ENCODE measurements around the gene SLC7A8.

Gene SLC7A8

GRCh38 chr14:23115039-23115731, 68.3 kb downstream of the SLC7A8 start:
- Histone ChIP-seq H2BK12ac (ENCODE audit: low read length in 2 of 2) (peak overlapping the region; percentile 65 to 91), H2BK120ac (ENCODE audit: low read depth, low read length) (no peak overlapping the region), H3K9ac (ENCODE audit: low read length) (peak overlapping the region; percentile 62), H3K27ac (ENCODE audit: low read length, poor library complexity, severe bottlenecking) (peak overlapping the region; percentile 7), H2BK5ac (ENCODE audit: low read depth, low read length, poor library complexity, severe bottlenecking) (no peak overlapping the region), H3K4ac (ENCODE audit: low read depth in 1 of 2, low read length in 2 of 2) (peak overlapping the region; percentile 25 to 32), H3K14ac (ENCODE audit: low read length in 2 of 2) (no peak overlapping the region), H3K18ac (ENCODE audit: low read depth in 1 of 2, low read length in 2 of 2) (peak overlapping the region; percentile 58 to 75), H3K23ac (ENCODE audit: low read length in 2 of 2) (no peak overlapping the region), H3K27me3 (ENCODE audit: control insufficient read depth in 1 of 2, insufficient read depth in 1 of 2, low read length in 2 of 2) (peaks cover 2 to 4% of the 10 kb centered on the region in 2 experiments), H2BK15ac (ENCODE audit: low read depth, poor library complexity, severe bottlenecking) (peak overlapping the region; percentile 68), H3K4me3 (ENCODE audit: insufficient read depth in 1 of 2, low read depth in 1 of 2, low read length in 2 of 2) (peak overlapping the region in 1 of 2 experiments; percentile 42), H2AFZ (ENCODE audit: low read depth, low read length) (no peak overlapping the region), H4K8ac (ENCODE audit: low read length) (peak overlapping the region; percentile 72), H3K36me3 (ENCODE audit: control insufficient read depth in 1 of 2, insufficient read depth in 2 of 2, low read depth in 1 of 2, low read length in 2 of 2) (no peaks in the 10 kb centered on the region), H3K4me2 (ENCODE audit: low read length, poor library complexity, severe bottlenecking) (no peak overlapping the region), H3K9me3 (ENCODE audit: control insufficient read depth, low read length) (no peaks in the 10 kb centered on the region), H2AK5ac (ENCODE audit: low read length, severe bottlenecking) (peak overlapping the region; percentile 86), H3K4me1 (ENCODE audit: control insufficient read depth, insufficient read depth, low read depth, low read length) (peaks cover 30% of the 10 kb centered on the region), H4K91ac (ENCODE audit: low read length) (peak overlapping the region; percentile 52), H3K79me1 (replicated peaks; ENCODE audit: low read length, poor library complexity, severe bottlenecking) (no peaks in the 10 kb centered on the region)
- 41% methylated on average over 10 of the region's 10 CpGs for WGBS
- peak; percentile 95 for DNase-seq

GRCh38 chr14:23114669-23115038, 68.8 kb downstream of the SLC7A8 start:
- no peak overlapping the region for H3K14ac ChIP-seq (ENCODE audit: low read length in 2 of 2)
- H3K4me1 ChIP-seq (ENCODE audit: control insufficient read depth, insufficient read depth, low read depth, low read length): peaks cover 30% of the 10 kb centered on the region
- peak overlapping the region; percentile 59 for H4K8ac ChIP-seq (ENCODE audit: low read length)
- no peak overlapping the region for H4K91ac ChIP-seq (ENCODE audit: low read length)
- no peak overlapping the region for H2AFZ ChIP-seq (ENCODE audit: low read depth, low read length)
- peak overlapping the region; percentile 82 to 88 for H2BK12ac ChIP-seq (ENCODE audit: low read length in 2 of 2)
- no peak overlapping the region for H2BK15ac ChIP-seq (ENCODE audit: low read depth, poor library complexity, severe bottlenecking)
- 60% methylated on average over 1 of the region's 4 CpGs for WGBS
- no peaks in the 10 kb centered on the region for H3K79me1 ChIP-seq (replicated peaks; ENCODE audit: low read length, poor library complexity, severe bottlenecking)
- DNase-seq: no peak
- H3K4ac ChIP-seq (ENCODE audit: low read depth in 1 of 2, low read length in 2 of 2): peak overlapping the region; percentile 13 to 58
- H2BK5ac ChIP-seq (ENCODE audit: low read depth, low read length, poor library complexity, severe bottlenecking): no peak overlapping the region
- peak overlapping the region; percentile 78 for H2BK120ac ChIP-seq (ENCODE audit: low read depth, low read length)
- peak overlapping the region; percentile 29 for H2AK5ac ChIP-seq (ENCODE audit: low read length, severe bottlenecking)
- peak overlapping the region in 1 of 2 experiments; percentile 42 for H3K4me3 ChIP-seq (ENCODE audit: insufficient read depth in 1 of 2, low read depth in 1 of 2, low read length in 2 of 2)
- peak overlapping the region; percentile 17 for H3K27ac ChIP-seq (ENCODE audit: low read length, poor library complexity, severe bottlenecking)
- no peaks in the 10 kb centered on the region for H3K9me3 ChIP-seq (ENCODE audit: control insufficient read depth, low read length)
- no peak overlapping the region for H3K4me2 ChIP-seq (ENCODE audit: low read length, poor library complexity, severe bottlenecking)
- peak overlapping the region; percentile 50 for H3K9ac ChIP-seq (ENCODE audit: low read length)
- peaks cover 3 to 4% of the 10 kb centered on the region in 2 experiments for H3K27me3 ChIP-seq (ENCODE audit: control insufficient read depth in 1 of 2, insufficient read depth in 1 of 2, low read length in 2 of 2)
- H3K23ac ChIP-seq (ENCODE audit: low read length in 2 of 2): no peak overlapping the region
- H3K18ac ChIP-seq (ENCODE audit: low read depth in 1 of 2, low read length in 2 of 2): peak overlapping the region in 1 of 2 experiments; percentile 58
- no peaks in the 10 kb centered on the region for H3K36me3 ChIP-seq (ENCODE audit: control insufficient read depth in 1 of 2, insufficient read depth in 2 of 2, low read depth in 1 of 2, low read length in 2 of 2)

- no peaks in the 10 kb centered on the region for H3K9me3 ChIP-seq (ENCODE audit: control insufficient read depth, low read length)
- peak overlapping the region in 1 of 2 experiments; percentile 42 for H3K4me3 ChIP-seq (ENCODE audit: insufficient read depth in 1 of 2, low read depth in 1 of 2, low read length in 2 of 2)
- peak overlapping the region; percentile 78 for H4K91ac ChIP-seq (ENCODE audit: low read length)
- H2AFZ ChIP-seq (ENCODE audit: low read depth, low read length): no peak overlapping the region
- H4K8ac ChIP-seq (ENCODE audit: low read length): peak overlapping the region; percentile 87
- H3K27ac ChIP-seq (ENCODE audit: low read length, poor library complexity, severe bottlenecking): no peak overlapping the region
- H2BK12ac ChIP-seq (ENCODE audit: low read length in 2 of 2): peak overlapping the region; percentile 21 to 44
- H3K18ac ChIP-seq (ENCODE audit: low read depth in 1 of 2, low read length in 2 of 2): peak overlapping the region; percentile 13 to 72
- H3K4me1 ChIP-seq (ENCODE audit: control insufficient read depth, insufficient read depth, low read depth, low read length): peaks cover 30% of the 10 kb centered on the region
- no peak overlapping the region for H3K4me2 ChIP-seq (ENCODE audit: low read length, poor library complexity, severe bottlenecking)
- H3K79me1 ChIP-seq (replicated peaks; ENCODE audit: low read length, poor library complexity, severe bottlenecking): no peaks in the 10 kb centered on the region
- no peak overlapping the region for H2BK15ac ChIP-seq (ENCODE audit: low read depth, poor library complexity, severe bottlenecking)
- DNase-seq: no peak
- H3K9ac ChIP-seq (ENCODE audit: low read length): peak overlapping the region; percentile 50
- H3K23ac ChIP-seq (ENCODE audit: low read length in 2 of 2): no peak overlapping the region
- H3K14ac ChIP-seq (ENCODE audit: low read length in 2 of 2): peak overlapping the region in 1 of 2 experiments; percentile 6
- no peak overlapping the region for H2BK5ac ChIP-seq (ENCODE audit: low read depth, low read length, poor library complexity, severe bottlenecking)
- WGBS: 77% methylated on average over 4 of the region's 5 CpGs
- H2BK120ac ChIP-seq (ENCODE audit: low read depth, low read length): peak overlapping the region; percentile 78
- peaks cover 3 to 4% of the 10 kb centered on the region in 2 experiments for H3K27me3 ChIP-seq (ENCODE audit: control insufficient read depth in 1 of 2, insufficient read depth in 1 of 2, low read length in 2 of 2)
- H3K4ac ChIP-seq (ENCODE audit: low read depth in 1 of 2, low read length in 2 of 2): peak overlapping the region; percentile 49 to 73
- no peaks in the 10 kb centered on the region for H3K36me3 ChIP-seq (ENCODE audit: control insufficient read depth in 1 of 2, insufficient read depth in 2 of 2, low read depth in 1 of 2, low read length in 2 of 2)
- H2AK5ac ChIP-seq (ENCODE audit: low read length, severe bottlenecking): peak overlapping the region; percentile 41
These were observed 69.4 kb downstream of the SLC7A8 start for GRCh38 chr14:23114120-23114458.

DNA sequence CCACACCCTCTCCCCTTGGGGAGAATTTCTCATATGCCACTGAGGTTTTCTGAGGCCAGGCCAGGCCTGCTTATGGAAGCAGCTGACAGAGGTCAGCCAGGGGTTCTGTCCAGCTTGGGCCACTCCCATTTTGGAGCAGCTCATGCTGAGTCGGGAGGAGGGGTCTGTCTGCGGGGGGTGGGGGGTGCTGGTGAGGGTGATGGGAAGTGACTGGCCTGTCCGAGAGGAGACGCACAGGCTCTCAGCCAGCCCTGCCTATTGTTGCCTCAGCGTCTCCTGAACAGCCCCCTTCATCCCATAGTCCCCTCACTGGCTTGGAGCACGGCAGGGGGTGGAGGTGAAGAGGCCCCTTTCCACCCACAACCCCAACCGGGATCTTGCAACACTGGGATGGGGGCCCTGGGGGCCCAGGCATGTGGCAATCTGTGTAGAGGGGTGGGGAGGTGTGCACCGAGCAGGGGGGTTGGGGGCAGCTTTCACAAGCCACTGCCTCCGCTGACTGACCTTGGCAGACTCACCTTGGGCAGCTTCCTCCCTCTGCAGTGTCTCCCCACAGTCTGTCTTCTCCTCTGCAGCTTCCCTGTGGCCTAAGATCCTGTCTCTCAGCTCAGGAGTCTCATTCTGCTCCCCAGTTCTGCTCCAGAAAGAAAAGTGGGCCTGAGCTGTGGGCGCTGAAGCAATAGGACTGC, 69.9 kb downstream of the SLC7A8 start:
- whole genome bisulfite sequencing: 85% methylated on average over 3 of the region's 10 CpGs
- H2BK120ac ChIP-seq (ENCODE audit: low read depth, low read length): peak overlapping the region; percentile 78

More for the DNA sequence above, 69.9 kb downstream of the SLC7A8 start:
- Histone ChIP-seq H2AK5ac (ENCODE audit: low read length, severe bottlenecking) (peak overlapping the region; percentile 41), H3K4me1 (ENCODE audit: control insufficient read depth, insufficient read depth, low read depth, low read length) (peaks cover 30% of the 10 kb centered on the region), H4K91ac (ENCODE audit: low read length) (peak overlapping the region; percentile 78), H3K36me3 (ENCODE audit: control insufficient read depth in 1 of 2, insufficient read depth in 2 of 2, low read depth in 1 of 2, low read length in 2 of 2) (no peaks in the 10 kb centered on the region), H3K23ac (ENCODE audit: low read length in 2 of 2) (no peak overlapping the region), H2BK5ac (ENCODE audit: low read depth, low read length, poor library complexity, severe bottlenecking) (no peak overlapping the region), H3K27ac (ENCODE audit: low read length, poor library complexity, severe bottlenecking) (no peak overlapping the region), H3K9ac (ENCODE audit: low read length) (peak overlapping the region; percentile 52), H2AFZ (ENCODE audit: low read depth, low read length) (peak overlapping the region; percentile 3), H3K79me1 (replicated peaks; ENCODE audit: low read length, poor library complexity, severe bottlenecking) (no peaks in the 10 kb centered on the region), H4K8ac (ENCODE audit: low read length) (peak overlapping the region; percentile 87), H3K4me3 (ENCODE audit: insufficient read depth in 1 of 2, low read depth in 1 of 2, low read length in 2 of 2) (no peak overlapping the region), H3K18ac (ENCODE audit: low read depth in 1 of 2, low read length in 2 of 2) (peak overlapping the region; percentile 13 to 80), H3K4me2 (ENCODE audit: low read length, poor library complexity, severe bottlenecking) (no peak overlapping the region), H3K4ac (ENCODE audit: low read depth in 1 of 2, low read length in 2 of 2) (peak overlapping the region; percentile 49 to 73), H3K27me3 (ENCODE audit: control insufficient read depth in 1 of 2, insufficient read depth in 1 of 2, low read length in 2 of 2) (peaks cover 3 to 4% of the 10 kb centered on the region in 2 experiments), H2BK12ac (ENCODE audit: low read length in 2 of 2) (peak overlapping the region in 1 of 2 experiments; percentile 70), H2BK15ac (ENCODE audit: low read depth, poor library complexity, severe bottlenecking) (peak overlapping the region; percentile 91), H3K14ac (ENCODE audit: low read length in 2 of 2) (no peak overlapping the region), H3K9me3 (ENCODE audit: control insufficient read depth, low read length) (no peaks in the 10 kb centered on the region)
- DNase-seq: peak; percentile 35

Data from mesenchymal stem cell (in vitro differentiated cells and primary cell).